Neutrophil (primary cell): ENCODE data around the gene OBSCN.

Experiments
- H3K27ac ChIP-seq: fragments of 200-600 bp; sonication (generic); 2 replicates; pipeline ENCODE4 v1.5.1; 2016; ENCODE audit warnings: mild to moderate bottlenecking, moderate library complexity
- H3K27me3 ChIP-seq: fragments of 200-600 bp; sonication (generic); 2 replicates; pipeline ENCODE4 v1.6.0; 2016; ENCODE audit warnings: mild to moderate bottlenecking
- H3K36me3 ChIP-seq: fragments of 200-600 bp; sonication (generic); 2 replicates; pipeline ENCODE4 v1.5.1; 2017
- H3K4me1 ChIP-seq, 2 experiments: fragments of 200-600 bp in 1 of 2; sonication (generic) in 1 of 2; 1 replicate in 1 of 2; 2 replicates in 1 of 2; pipeline versions ENCODE4 v1.5.1 to v1.6.1; 2013 to 2016; ENCODE audit warnings: low read depth in 1 of 2, low read length in 1 of 2, mild to moderate bottlenecking in 1 of 2, moderate library complexity in 1 of 2; ENCODE audit not compliant: control insufficient read depth in 1 of 2, insufficient read depth in 1 of 2
- H3K4me3 ChIP-seq, 2 experiments: fragments of 200-600 bp in 1 of 2; sonication (generic) in 1 of 2; 1 replicate in 1 of 2; 2 replicates in 1 of 2; pipeline ENCODE4 v1.5.1; 2013 to 2016; ENCODE audit warnings: low read depth in 1 of 2, low read length in 1 of 2, mild to moderate bottlenecking in 1 of 2, moderate library complexity in 1 of 2
- H3K9me3 ChIP-seq: fragments of 200-600 bp; sonication (generic); 2 replicates; pipeline ENCODE4 v1.5.1; 2016
- TF ChIP-seq, protein P1 (sequence below): fragments of 200-600 bp; sonication (generic); IDR thresholded peaks from 2 replicates; pipeline ENCODE4 v1.5.1; 2016; ENCODE audit warnings: antibody characterized with exemption

The OBSCN gene

DNA sequence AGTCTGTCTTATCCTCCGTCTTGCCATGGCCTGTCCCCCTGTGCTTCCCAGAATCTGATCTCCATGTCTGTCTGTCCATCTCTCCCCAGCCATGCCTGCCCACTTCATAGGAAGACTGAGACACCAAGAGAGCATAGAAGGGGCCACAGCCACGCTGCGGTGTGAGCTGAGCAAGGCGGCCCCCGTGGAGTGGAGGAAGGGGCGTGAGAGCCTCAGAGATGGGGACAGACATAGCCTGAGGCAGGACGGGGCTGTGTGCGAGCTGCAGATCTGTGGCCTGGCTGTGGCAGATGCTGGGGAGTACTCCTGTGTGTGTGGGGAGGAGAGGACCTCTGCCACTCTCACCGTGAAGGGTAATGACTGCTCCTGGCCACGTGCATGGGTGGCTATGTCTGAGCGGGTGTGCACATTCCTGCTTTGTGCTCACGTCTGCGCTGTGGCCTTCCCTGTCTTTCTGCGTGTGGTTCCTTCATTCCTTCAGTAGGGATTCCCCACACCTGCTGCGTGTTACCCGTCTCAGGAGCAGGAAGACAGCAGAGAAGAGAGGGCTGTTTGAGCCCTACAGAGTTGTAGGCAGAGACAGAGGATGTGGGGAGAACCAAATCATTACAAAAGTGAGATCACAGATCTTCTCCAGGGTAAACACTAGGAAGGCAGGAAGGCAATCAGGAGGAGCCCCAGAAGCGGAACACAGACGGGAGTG lies 80.8 kb downstream of the OBSCN start:
- no peak overlapping the region for H3K27ac ChIP-seq
- no peaks in the 10 kb centered on the region for H3K27me3 ChIP-seq
- no peaks in the 10 kb centered on the region for H3K9me3 ChIP-seq
- no peak overlapping the region for H3K4me3 ChIP-seq
- no peaks in the 10 kb centered on the region for H3K36me3 ChIP-seq
- TF ChIP-seq, protein P1, sequence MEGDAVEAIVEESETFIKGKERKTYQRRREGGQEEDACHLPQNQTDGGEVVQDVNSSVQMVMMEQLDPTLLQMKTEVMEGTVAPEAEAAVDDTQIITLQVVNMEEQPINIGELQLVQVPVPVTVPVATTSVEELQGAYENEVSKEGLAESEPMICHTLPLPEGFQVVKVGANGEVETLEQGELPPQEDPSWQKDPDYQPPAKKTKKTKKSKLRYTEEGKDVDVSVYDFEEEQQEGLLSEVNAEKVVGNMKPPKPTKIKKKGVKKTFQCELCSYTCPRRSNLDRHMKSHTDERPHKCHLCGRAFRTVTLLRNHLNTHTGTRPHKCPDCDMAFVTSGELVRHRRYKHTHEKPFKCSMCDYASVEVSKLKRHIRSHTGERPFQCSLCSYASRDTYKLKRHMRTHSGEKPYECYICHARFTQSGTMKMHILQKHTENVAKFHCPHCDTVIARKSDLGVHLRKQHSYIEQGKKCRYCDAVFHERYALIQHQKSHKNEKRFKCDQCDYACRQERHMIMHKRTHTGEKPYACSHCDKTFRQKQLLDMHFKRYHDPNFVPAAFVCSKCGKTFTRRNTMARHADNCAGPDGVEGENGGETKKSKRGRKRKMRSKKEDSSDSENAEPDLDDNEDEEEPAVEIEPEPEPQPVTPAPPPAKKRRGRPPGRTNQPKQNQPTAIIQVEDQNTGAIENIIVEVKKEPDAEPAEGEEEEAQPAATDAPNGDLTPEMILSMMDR: no peak
- H3K4me1 ChIP-seq: no peaks in the 10 kb centered on the region

DNA sequence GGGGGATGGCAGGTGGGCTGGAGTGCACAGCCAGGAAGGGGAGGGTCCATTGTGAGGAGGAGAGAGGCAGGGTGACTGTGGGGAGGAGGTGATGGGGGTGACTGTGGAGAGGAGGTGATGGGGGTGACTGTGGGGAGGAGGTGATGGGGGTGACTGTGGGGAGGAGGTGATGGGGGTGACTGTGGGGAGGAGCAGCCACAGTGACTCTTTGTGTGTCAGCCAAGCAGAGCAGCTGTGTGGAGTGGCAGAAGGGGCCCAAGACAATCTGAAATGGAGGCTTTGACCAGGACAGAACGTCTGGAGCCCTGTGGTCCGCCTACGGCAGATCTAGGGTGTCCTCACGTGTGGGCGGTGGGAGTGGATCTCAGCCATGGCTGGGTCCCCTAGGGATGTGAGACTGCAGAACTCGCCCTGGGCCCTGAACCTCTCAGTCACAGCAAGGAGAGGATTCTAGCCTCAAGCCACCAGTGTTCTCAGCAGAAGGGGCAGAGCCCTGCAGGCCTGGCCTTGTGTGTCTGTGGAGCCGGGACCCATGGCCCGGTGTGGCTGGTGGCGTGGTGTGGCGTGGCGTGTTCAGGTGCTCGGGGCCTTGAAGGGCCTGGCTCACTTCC lies 81.5 kb downstream of the OBSCN start:
- Histone ChIP-seq H3K4me3 (no peak overlapping the region), H3K27ac (no peak overlapping the region), H3K4me1 (no peaks in the 10 kb centered on the region), H3K36me3 (no peaks in the 10 kb centered on the region), H3K27me3 (no peaks in the 10 kb centered on the region), H3K9me3 (no peaks in the 10 kb centered on the region)
- TF ChIP-seq, protein P1: no peak

GRCh38 chr1:228289996-228290881 lies 82.4 kb downstream of the OBSCN start:
- no peaks in the 10 kb centered on the region for H3K4me1 ChIP-seq
- H3K27me3 ChIP-seq: no peaks in the 10 kb centered on the region
- no peak overlapping the region for H3K4me3 ChIP-seq
- no peaks in the 10 kb centered on the region for H3K36me3 ChIP-seq
- no peak overlapping the region for H3K27ac ChIP-seq
- TF ChIP-seq, protein P1: no peak
- no peaks in the 10 kb centered on the region for H3K9me3 ChIP-seq

GRCh38 chr1:228291906-228292608 lies 84.2 kb downstream of the OBSCN start:
- Histone ChIP-seq H3K4me3 (no peak overlapping the region), H3K9me3 (no peaks in the 10 kb centered on the region), H3K36me3 (no peaks in the 10 kb centered on the region), H3K27ac (no peak overlapping the region), H3K4me1 (no peaks in the 10 kb centered on the region), H3K27me3 (no peaks in the 10 kb centered on the region)
- TF ChIP-seq, protein P1: no peak

- Histone ChIP-seq H3K4me3 (no peak overlapping the region), H3K36me3 (no peaks in the 10 kb centered on the region), H3K9me3 (no peaks in the 10 kb centered on the region), H3K4me1 (no peaks in the 10 kb centered on the region), H3K27me3 (no peaks in the 10 kb centered on the region), H3K27ac (no peak overlapping the region)
- TF ChIP-seq, protein P1: no peak
Observed at GRCh38 chr1:228292609-228292911, 84.7 kb downstream of the OBSCN start.
